ENCODE data around the gene SLC24A3. TPM values are rescaled to one million over a fixed set of nuclear protein-coding genes. Genes with fewer than 3 reads are reported as not detected.
A peak's percentile ranks its signal among the peaks of the same experiment; 100 is the strongest.

The SLC24A3 gene
- total and polyA plus RNA-seq, 5 donors, result 0.57 to 1.1 (median 0.76) TPM

DNA sequence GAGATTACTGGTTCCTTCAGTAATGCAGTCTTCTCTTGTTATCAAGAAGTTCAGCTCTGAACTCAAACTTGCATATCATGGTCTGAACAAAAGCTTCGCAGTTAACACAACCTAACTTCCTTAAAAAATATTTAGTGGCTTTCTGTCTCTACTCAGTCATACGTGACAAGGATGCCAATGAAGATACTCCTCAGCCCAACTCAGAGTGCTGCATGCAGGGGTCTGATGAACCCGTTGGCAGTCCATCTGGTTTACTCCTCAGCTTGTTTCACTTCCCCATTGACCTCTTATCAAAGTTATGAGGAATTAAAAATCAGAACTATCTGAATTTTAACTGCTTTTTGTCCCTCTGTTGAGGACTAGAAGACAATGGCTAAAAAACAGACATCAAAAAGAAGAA lies 489.0 kb downstream of the SLC24A3 start:
- intact Hi-C loops (cut with DNase I), result no loop called here
- H3K4me1 ChIP-seq (ENCODE audit: control insufficient read depth, insufficient read depth, low read length), result no peaks in the 10 kb centered on the region

DNA sequence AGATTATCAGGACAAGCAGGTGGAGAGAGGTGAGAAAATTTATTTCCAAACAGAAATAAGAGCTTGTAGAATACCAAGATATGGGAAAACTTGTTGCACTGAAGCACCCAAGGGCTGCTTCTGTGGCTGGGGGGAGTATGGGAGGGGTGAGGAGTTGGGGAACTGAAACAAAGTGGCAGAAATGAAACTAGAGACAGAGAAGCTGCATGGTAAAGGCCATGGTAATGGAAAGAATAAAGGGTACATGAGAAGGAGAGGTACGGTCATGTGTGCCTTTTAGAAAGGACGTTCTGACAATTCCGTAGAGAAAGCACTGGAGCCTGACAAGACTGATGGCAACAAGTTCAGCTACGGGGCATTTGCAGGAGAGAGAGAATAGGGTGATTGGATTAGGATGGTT lies 494.0 kb downstream of the SLC24A3 start:
- intact Hi-C loops (cut with DNase I), result no loop called here
- Histone ChIP-seq H3K4me1 (ENCODE audit: control insufficient read depth, insufficient read depth, low read length) (no peaks in the 10 kb centered on the region), H3K27me3 (ENCODE audit: control insufficient read depth, insufficient read depth) (no peaks in the 10 kb centered on the region), H3K27ac (ENCODE audit: low read length) (no peak overlapping the region), H3K9me3 (ENCODE audit: control insufficient read depth, low read length) (no peaks in the 10 kb centered on the region), H3K4me3 (ENCODE audit: low read length) (no peak overlapping the region)
- WGBS, result 82% methylated on average over 4 of the region's 4 CpGs
- ATAC-seq, result no peak
- DNase-seq, result no peak

More for the DNA sequence above, 489.0 kb downstream of the SLC24A3 start:
- H3K4me3 ChIP-seq (ENCODE audit: low read length), result no peak overlapping the region
- DNase-seq (no peak), ATAC-seq (no peak)
- 73% methylated on average over 3 of the region's 3 CpGs for WGBS
- H3K9me3 ChIP-seq (ENCODE audit: control insufficient read depth, low read length), result no peaks in the 10 kb centered on the region
- H3K27me3 ChIP-seq (ENCODE audit: control insufficient read depth, insufficient read depth), result no peaks in the 10 kb centered on the region
- H3K27ac ChIP-seq (ENCODE audit: low read length), result no peak overlapping the region

DNA sequence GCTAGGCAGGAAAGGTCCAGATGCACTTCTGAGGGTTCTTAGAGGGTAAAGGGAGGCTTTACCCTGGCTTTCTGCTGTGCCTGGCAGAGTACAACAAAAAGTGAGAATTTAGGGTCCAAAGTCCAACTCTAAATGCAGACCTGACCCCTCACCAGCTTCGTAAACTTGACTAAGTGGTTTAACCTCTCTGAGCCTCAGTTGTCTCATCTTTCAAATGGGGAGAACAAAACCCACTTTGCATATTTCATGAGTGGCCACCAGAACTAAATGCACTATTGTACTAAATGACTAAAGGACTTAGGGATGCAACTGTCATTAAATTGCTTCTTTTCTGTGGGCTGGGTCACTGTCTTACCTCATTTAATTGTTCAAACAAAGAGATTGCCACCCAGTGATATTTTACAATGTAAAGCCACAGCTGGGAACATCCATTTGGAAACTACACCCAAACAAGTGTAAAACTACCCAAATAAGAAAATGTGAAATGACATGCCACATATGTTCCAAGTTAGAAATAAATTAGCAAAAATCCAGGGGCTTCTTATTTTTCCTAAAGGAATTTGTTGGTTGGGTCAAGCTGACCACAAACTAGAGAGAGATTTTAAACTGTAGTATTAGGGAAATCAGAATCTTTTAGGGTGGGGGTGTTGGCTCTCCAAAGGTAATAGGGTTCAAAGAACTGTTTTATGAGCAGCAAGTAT lies 497.3 kb downstream of the SLC24A3 start:
- intact Hi-C loops (cut with DNase I), result no loop called here
- no peaks in the 10 kb centered on the region for H3K4me1 ChIP-seq (ENCODE audit: control insufficient read depth, insufficient read depth, low read length)
- no peak overlapping the region for H3K4me3 ChIP-seq (ENCODE audit: low read length)
- H3K27me3 ChIP-seq (ENCODE audit: control insufficient read depth, insufficient read depth), result no peaks in the 10 kb centered on the region
- no peak for DNase-seq
- ATAC-seq, result no peak
- no peak overlapping the region for H3K27ac ChIP-seq (ENCODE audit: low read length)
- no peaks in the 10 kb centered on the region for H3K9me3 ChIP-seq (ENCODE audit: control insufficient read depth, low read length)
- 96% methylated on average over 1 of the region's 1 CpG for WGBS

DNA sequence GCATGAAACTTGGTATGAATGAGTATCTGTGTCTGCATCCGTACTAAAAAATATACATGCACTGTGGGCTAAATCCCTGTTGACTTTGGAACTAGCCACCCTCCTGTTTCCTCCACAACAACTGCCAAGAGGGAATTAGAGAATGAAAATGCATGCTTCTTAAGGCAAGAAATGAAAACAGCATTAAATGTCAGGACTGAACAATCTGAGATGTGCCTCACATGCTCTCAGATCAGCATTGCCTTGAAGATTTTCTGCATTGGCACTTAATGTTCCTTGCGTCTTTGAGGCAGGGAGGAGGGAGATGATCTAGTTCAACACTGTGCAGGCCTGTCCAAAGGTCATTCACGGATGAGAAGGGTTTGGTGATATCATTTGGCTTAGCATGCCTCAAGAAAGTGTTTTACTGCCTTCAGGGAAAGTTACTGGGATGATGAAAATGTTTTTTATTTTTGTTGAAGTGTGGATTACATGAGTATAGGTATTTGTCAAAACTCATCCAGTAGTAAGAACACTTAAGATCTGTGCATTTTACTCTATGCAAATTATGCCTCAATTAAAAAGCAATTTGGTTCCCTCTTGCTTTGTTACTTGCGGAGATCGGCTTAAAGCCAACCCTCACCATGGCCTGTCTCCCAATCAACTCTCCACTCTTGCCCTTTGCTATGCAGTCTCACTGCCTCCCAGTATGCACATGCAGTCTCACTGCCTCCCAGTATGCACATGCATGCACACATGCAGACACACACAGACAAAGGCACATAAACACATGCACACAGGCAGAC lies 498.1 kb downstream of the SLC24A3 start:
- WGBS, result 54% methylated on average over 5 of the region's 5 CpGs
- Histone ChIP-seq H3K4me1 (ENCODE audit: control insufficient read depth, insufficient read depth, low read length) (no peaks in the 10 kb centered on the region), H3K27me3 (ENCODE audit: control insufficient read depth, insufficient read depth) (no peaks in the 10 kb centered on the region), H3K27ac (ENCODE audit: low read length) (no peak overlapping the region), H3K4me3 (ENCODE audit: low read length) (no peak overlapping the region), H3K9me3 (ENCODE audit: control insufficient read depth, low read length) (no peaks in the 10 kb centered on the region)
- intact Hi-C loops (cut with DNase I), result no loop called here
- DNase-seq (no peak), ATAC-seq (no peak)

- Histone ChIP-seq H3K4me3 (ENCODE audit: low read length) (no peak overlapping the region), H3K4me1 (ENCODE audit: control insufficient read depth, insufficient read depth, low read length) (no peaks in the 10 kb centered on the region), H3K27ac (ENCODE audit: low read length) (no peak overlapping the region), H3K27me3 (ENCODE audit: control insufficient read depth, insufficient read depth) (no peaks in the 10 kb centered on the region), H3K9me3 (ENCODE audit: control insufficient read depth, low read length) (no peaks in the 10 kb centered on the region)
- DNase-seq (no peak), ATAC-seq (no peak)
- WGBS, result 90% methylated on average over 11 of the region's 11 CpGs
- intact Hi-C loops (cut with DNase I), result no loop called here
These were observed 498.7 kb downstream of the SLC24A3 start for GRCh38 chr20:19711126-19711525.

DNA sequence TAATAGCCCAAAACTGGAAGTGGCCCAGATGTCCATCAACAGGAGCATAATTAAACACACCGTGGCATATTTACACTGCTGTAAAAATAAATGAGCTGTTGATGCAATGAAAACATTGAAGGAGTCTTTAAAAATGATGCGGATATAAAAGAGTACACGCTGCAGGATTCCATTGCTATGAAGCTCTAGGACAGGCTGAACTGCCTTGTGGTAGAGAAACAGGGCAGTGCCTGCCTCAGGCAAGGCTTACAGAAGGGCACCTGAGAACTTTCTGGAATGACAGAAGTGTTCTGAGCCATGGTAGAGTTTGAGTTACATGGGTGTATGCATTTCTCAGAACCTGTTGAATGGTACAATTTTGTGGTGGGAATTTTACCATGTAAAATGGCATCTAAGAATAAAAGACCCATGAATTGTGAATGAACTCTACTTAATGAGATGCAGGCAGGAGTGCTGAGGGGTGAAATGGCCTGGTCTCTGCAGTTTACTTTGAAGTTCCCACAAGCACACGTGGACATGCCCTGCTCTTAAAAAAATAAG lies 500.3 kb downstream of the SLC24A3 start:
- intact Hi-C loops (cut with DNase I), result no loop called here
- no peak for ATAC-seq
- Histone ChIP-seq H3K27ac (ENCODE audit: low read length) (no peak overlapping the region), H3K4me3 (ENCODE audit: low read length) (no peak overlapping the region), H3K9me3 (ENCODE audit: control insufficient read depth, low read length) (no peaks in the 10 kb centered on the region), H3K4me1 (ENCODE audit: control insufficient read depth, insufficient read depth, low read length) (no peaks in the 10 kb centered on the region), H3K27me3 (ENCODE audit: control insufficient read depth, insufficient read depth) (no peaks in the 10 kb centered on the region)
- WGBS, result 72% methylated on average over 4 of the region's 4 CpGs
- no peak for DNase-seq

GRCh38 chr20:19713822-19714578 lies 501.6 kb downstream of the SLC24A3 start:
- no peak overlapping the region for H3K27ac ChIP-seq (ENCODE audit: low read length)
- H3K27me3 ChIP-seq (ENCODE audit: control insufficient read depth, insufficient read depth), result no peaks in the 10 kb centered on the region
- H3K4me1 ChIP-seq (ENCODE audit: control insufficient read depth, insufficient read depth, low read length), result no peaks in the 10 kb centered on the region
- 78% methylated on average over 2 of the region's 2 CpGs for WGBS
- DNase-seq (no peak), ATAC-seq (no peak)
- H3K4me3 ChIP-seq (ENCODE audit: low read length), result no peak overlapping the region
- no peaks in the 10 kb centered on the region for H3K9me3 ChIP-seq (ENCODE audit: control insufficient read depth, low read length)
- intact Hi-C loops (cut with DNase I), result no loop called here

DNA sequence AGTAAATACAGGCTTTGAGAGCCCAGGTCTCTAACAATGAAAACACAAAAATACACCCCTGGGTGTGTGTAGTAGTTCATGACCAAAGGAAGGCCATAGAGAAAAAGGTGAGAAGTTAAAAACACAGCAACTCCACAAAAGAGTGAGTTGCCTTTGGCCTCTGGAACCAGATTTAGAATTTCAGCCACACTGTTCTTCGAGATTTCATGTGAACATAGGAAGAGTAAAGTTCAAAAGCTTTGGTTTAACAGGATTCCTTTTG lies 502.1 kb downstream of the SLC24A3 start:
- H3K9me3 ChIP-seq (ENCODE audit: control insufficient read depth, low read length), result no peaks in the 10 kb centered on the region
- ATAC-seq (no peak), DNase-seq (no peak)
- 79% methylated on average over 1 of the region's 1 CpG for WGBS
- intact Hi-C loops (cut with DNase I), result no loop called here
- no peak overlapping the region for H3K4me3 ChIP-seq (ENCODE audit: low read length)
- H3K27me3 ChIP-seq (ENCODE audit: control insufficient read depth, insufficient read depth), result no peaks in the 10 kb centered on the region
- no peak overlapping the region for H3K27ac ChIP-seq (ENCODE audit: low read length)
- no peaks in the 10 kb centered on the region for H3K4me1 ChIP-seq (ENCODE audit: control insufficient read depth, insufficient read depth, low read length)

GRCh38 chr20:19715986-19716385 lies 503.5 kb downstream of the SLC24A3 start:
- WGBS, result 93% methylated on average over 3 of the region's 3 CpGs

GRCh38 chr20:19718880-19719279 lies 506.4 kb downstream of the SLC24A3 start:
- intact Hi-C loops (cut with DNase I), result no loop called here
- Histone ChIP-seq H3K4me1 (ENCODE audit: control insufficient read depth, insufficient read depth, low read length) (no peaks in the 10 kb centered on the region), H3K27me3 (ENCODE audit: control insufficient read depth, insufficient read depth) (no peaks in the 10 kb centered on the region), H3K9me3 (ENCODE audit: control insufficient read depth, low read length) (no peaks in the 10 kb centered on the region), H3K4me3 (ENCODE audit: low read length) (no peak overlapping the region), H3K27ac (ENCODE audit: low read length) (no peak overlapping the region)
- 81% methylated on average over 3 of the region's 3 CpGs for WGBS
- ATAC-seq (no peak), DNase-seq (no peak)

More at GRCh38 chr20:19715986-19716385, 503.5 kb downstream of the SLC24A3 start:
- Histone ChIP-seq H3K9me3 (ENCODE audit: control insufficient read depth, low read length) (no peaks in the 10 kb centered on the region), H3K27me3 (ENCODE audit: control insufficient read depth, insufficient read depth) (no peaks in the 10 kb centered on the region), H3K4me1 (ENCODE audit: control insufficient read depth, insufficient read depth, low read length) (no peaks in the 10 kb centered on the region), H3K4me3 (ENCODE audit: low read length) (no peak overlapping the region), H3K27ac (ENCODE audit: low read length) (no peak overlapping the region)
- DNase-seq, result no peak
- intact Hi-C loops (cut with DNase I), result no loop called here
- no peak for ATAC-seq

GRCh38 chr20:19720991-19721390 lies 508.5 kb downstream of the SLC24A3 start:
- WGBS, result 93% methylated on average over 18 of the region's 18 CpGs
- no peaks in the 10 kb centered on the region for H3K4me1 ChIP-seq (ENCODE audit: control insufficient read depth, insufficient read depth, low read length)
- H3K9me3 ChIP-seq (ENCODE audit: control insufficient read depth, low read length), result no peaks in the 10 kb centered on the region
- intact Hi-C loops (cut with DNase I), result no loop called here
- H3K4me3 ChIP-seq (ENCODE audit: low read length), result no peak overlapping the region
- no peak for ATAC-seq
- DNase-seq, result peak in 1 of 3 donors; percentile 53
- H3K27me3 ChIP-seq (ENCODE audit: control insufficient read depth, insufficient read depth), result no peaks in the 10 kb centered on the region
- no peak overlapping the region for H3K27ac ChIP-seq (ENCODE audit: low read length)

Measured in right cardiac atrium (tissue), 5 donors.